Measurements from ENCODE around the gene PSMB7. TPM values are rescaled to one million over a fixed set of nuclear protein-coding genes. Genes with fewer than 3 reads are reported as not detected.

The PSMB7 gene
- total RNA-seq, 4 donors from 2014 or later = 67.6 to 110 (median 90.8) TPM

DNA sequence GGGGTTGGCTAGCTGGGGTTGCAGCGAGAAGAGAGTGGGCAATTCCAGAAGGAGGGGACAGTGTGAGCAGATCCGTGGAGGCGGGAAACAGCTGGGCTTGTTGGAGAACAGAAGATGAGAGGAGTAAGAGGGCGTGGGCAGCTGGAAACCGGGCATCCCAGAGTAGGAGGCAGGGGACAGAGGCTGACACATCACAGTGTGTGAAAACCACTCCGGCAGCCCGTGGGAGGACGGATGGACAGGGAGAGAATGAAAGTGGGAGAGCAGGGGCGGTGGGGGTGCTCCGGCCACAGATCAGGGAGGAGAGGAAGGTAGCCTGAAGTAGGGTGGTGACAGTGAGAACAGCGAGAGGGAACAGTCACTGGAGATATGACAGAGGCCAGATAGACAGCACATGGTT is 8.3 kb upstream of the PSMB7 start:
- Histone ChIP-seq H3K27ac (no peak overlapping the region), H3K36me3 (no peaks in the 10 kb centered on the region), H3K27me3 (no peaks in the 10 kb centered on the region), H3K4me3 (no peak overlapping the region), H3K4me1 (no peaks in the 10 kb centered on the region), H3K9me3 (no peaks in the 10 kb centered on the region)
- DNase-seq = peak in 1 of 3 donors; percentile 32
- TF ChIP-seq POLR2A (IDR thresholded peaks at IDR 0.05) = no peak

DNA sequence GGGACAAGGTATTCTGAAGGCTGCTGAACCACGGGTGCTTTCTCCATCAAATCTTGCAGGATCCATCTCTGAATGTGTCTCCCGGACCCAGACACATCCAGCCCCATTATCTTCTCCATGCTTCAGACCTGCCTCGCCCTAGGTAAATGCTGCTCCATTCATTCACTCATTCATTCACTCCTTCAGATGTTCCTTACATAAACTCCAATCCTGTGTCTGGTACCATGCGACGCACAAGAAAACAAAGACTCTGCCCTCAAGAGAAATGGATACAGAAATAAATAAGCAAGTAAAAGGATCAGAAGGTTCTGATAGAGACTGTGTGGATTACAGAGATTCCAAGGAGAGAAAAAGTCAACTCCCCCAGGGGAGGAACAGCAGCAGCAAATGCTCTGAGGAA is 7.9 kb upstream of the PSMB7 start:
- Histone ChIP-seq H3K4me1 (no peaks in the 10 kb centered on the region), H3K36me3 (no peaks in the 10 kb centered on the region), H3K27ac (no peak overlapping the region), H3K27me3 (no peaks in the 10 kb centered on the region), H3K9me3 (no peaks in the 10 kb centered on the region), H3K4me3 (no peak overlapping the region)
- DNase-seq = no peak
- TF ChIP-seq, protein P1, sequence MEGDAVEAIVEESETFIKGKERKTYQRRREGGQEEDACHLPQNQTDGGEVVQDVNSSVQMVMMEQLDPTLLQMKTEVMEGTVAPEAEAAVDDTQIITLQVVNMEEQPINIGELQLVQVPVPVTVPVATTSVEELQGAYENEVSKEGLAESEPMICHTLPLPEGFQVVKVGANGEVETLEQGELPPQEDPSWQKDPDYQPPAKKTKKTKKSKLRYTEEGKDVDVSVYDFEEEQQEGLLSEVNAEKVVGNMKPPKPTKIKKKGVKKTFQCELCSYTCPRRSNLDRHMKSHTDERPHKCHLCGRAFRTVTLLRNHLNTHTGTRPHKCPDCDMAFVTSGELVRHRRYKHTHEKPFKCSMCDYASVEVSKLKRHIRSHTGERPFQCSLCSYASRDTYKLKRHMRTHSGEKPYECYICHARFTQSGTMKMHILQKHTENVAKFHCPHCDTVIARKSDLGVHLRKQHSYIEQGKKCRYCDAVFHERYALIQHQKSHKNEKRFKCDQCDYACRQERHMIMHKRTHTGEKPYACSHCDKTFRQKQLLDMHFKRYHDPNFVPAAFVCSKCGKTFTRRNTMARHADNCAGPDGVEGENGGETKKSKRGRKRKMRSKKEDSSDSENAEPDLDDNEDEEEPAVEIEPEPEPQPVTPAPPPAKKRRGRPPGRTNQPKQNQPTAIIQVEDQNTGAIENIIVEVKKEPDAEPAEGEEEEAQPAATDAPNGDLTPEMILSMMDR (IDR thresholded peaks at IDR 0.05) = no peak
- no peak for TF ChIP-seq POLR2A (IDR thresholded peaks at IDR 0.05)

DNA sequence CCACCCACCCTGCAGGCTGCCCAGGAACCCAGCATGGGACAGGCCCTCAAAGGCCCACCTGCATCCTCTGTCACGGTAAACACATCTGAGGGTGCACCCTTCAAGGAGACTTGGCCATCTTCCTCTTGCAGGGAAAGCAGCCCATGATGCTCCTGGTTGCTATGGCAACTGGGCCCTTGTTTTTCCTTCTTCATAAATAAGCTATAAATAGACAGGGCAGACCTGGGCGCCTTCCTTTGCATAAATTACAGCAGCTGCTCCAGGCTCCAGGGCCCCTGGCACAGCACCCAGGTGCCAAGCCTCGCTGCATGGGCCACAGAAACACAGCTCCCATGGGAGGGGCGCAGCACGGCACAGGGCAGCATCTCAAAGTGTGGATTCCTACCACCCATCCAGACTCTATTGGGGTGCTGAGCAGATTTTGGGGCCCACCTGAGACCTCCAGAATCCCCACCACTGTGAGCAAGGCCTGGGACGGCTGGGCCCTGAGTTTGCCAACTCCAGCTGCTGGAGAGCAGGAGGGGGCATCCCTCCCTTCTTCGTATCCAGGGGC is 5.8 kb upstream of the PSMB7 start:
- no peak overlapping the region for H3K27ac ChIP-seq
- TF ChIP-seq POLR2A (IDR thresholded peaks at IDR 0.05) = no peak
- TF ChIP-seq, protein P1 (IDR thresholded peaks at IDR 0.05) = no peak
- DNase-seq = peak in 1 of 3 donors; percentile 34
- no peak overlapping the region for H3K4me3 ChIP-seq
- no peaks in the 10 kb centered on the region for H3K9me3 ChIP-seq
- no peaks in the 10 kb centered on the region for H3K36me3 ChIP-seq
- H3K4me1 ChIP-seq = no peaks in the 10 kb centered on the region
- no peaks in the 10 kb centered on the region for H3K27me3 ChIP-seq

DNA sequence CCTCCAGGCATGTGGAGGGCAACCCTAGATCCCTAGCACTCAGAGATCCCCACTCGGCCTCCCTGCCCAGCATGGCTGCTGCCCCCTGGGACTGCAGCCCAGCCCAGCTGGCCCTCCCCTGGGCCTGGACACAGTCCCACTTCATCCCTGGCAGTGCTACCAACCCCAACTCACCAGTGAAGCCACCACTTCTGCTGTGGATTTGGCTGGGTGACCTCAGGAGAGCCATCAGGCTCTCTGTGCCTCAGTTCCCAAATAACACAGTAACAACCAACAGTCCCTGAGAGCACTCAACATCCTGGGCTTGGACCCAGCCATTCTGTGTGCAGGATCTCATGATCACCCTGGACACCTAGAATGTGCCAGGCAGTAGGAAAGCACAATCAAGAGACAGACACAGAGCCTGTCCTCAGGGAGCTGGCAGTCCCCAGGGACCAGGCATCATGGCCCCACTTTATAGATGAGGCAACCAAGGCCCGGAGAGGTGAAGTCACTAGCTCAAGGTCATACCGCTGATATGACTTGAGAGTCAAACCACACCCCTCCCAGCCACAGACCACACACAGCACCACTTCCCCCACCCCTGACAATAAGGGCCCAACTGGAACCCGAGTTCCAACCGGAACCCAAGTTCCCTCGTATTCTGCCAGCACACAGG is 4.7 kb upstream of the PSMB7 start:
- no peak for TF ChIP-seq POLR2A (IDR thresholded peaks at IDR 0.05)
- TF ChIP-seq, protein P1 (IDR thresholded peaks at IDR 0.05) = no peak

DNA sequence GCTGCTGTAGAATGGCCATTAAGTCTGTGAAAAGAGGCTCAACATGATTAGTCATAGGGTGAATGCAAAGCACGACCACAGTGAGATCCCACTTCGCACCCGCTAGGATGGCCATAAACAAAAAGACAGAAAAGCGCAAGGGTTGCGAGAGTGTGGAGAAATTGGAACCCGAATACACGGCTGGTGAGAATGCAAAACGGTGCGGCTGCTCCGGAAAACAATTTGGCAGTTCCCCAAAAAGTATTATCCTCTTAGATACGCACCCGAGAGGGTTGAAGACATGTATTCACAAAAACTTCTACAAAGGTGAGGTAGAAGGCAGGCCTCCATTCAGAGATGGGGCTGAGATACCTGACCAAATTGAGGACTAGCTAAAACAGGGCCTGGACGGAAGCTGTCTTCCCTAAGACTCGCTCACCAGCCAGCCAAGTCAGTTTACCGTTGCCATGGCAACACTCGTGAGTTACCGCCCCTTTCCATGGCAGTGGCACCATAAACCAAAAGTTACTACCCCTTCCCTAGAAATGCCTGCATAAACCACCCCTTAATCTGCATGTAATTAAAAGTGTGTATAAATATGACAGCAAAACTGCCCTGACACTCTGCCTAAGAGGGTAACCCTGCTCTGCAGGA is 726 bp upstream of the PSMB7 start:
- Histone ChIP-seq H3K4me3 (peak overlapping the region in 3 of 4 donors; percentile 71 to 91 (median 73)), H3K27me3 (no peaks in the 10 kb centered on the region), H3K27ac (no peak overlapping the region), H3K36me3 (peaks cover 0 to 29% (median 0%) of the 10 kb centered on the region in 3 donors), H3K9me3 (no peaks in the 10 kb centered on the region), H3K4me1 (peaks cover 0 to 15% (median 5%) of the 10 kb centered on the region in 4 donors)
- TF ChIP-seq POLR2A (IDR thresholded peaks at IDR 0.05) = no peak
- TF ChIP-seq, protein P1 (IDR thresholded peaks at IDR 0.05) = no peak
- no peak for DNase-seq

More for the DNA sequence above, 4.7 kb upstream of the PSMB7 start:
- Histone ChIP-seq H3K27ac (no peak overlapping the region), H3K27me3 (no peaks in the 10 kb centered on the region), H3K9me3 (no peaks in the 10 kb centered on the region), H3K36me3 (no peaks in the 10 kb centered on the region), H3K4me1 (no peaks in the 10 kb centered on the region), H3K4me3 (no peak overlapping the region)
- no peak for DNase-seq

DNA sequence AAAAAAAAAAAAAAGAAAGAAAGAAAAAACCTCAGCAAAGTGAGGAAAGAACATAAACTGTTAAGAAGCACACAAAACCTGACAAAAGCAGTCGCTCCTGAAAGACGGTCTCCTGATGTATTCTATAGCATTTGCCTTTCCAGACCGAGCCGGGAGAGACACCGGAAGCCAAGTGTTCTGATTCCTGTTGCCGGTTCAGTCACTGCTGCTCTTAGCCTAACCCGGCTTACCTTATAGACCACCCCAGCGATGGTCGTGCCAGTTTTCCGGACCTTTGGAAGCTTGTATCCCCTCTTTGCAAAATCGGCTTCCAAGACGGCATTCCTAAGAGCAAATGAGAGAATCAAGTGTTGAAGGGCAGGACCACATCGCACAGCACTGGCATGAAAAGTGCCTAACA is 630 bp downstream of the PSMB7 start:
- H3K4me1 ChIP-seq = peaks cover 0 to 15% (median 5%) of the 10 kb centered on the region in 4 donors
- TF ChIP-seq, protein P1 (IDR thresholded peaks at IDR 0.05) = no peak
- TF ChIP-seq POLR2A (IDR thresholded peaks at IDR 0.05) = no peak
- H3K9me3 ChIP-seq = no peaks in the 10 kb centered on the region
- H3K36me3 ChIP-seq = peaks cover 0 to 42% (median 0%) of the 10 kb centered on the region in 3 donors
- peak overlapping the region; percentile 71 to 91 (median 80) for H3K4me3 ChIP-seq
- no peaks in the 10 kb centered on the region for H3K27me3 ChIP-seq
- H3K27ac ChIP-seq = peak overlapping the region in 3 of 4 donors; percentile 40 to 69 (median 69)
- no peak for DNase-seq
